Endothelial cell of umbilical vein (primary cell): ENCODE results near the gene CD2AP. TPM values are rescaled to one million over a fixed set of nuclear protein-coding genes. Genes with fewer than 3 reads are reported as not detected.

Source experiments
- BruUV-seq: library from RNA; stranded (reverse); fragments of 400-500 nt; replicated peaks from 2 replicates; lab custom pipeline; 2021; lab: Mats Ljungman, UMichigan
- CTCF ChIA-PET: fragments of 300-600, 350-600 bp; sonication (Branson Sonifier 250); formaldehyde crosslinking; loops from one replicate; lab custom pipeline; 2021; ENCODE audit warnings: antibody characterized with exemption, inconsistent platforms; lab: Charles Lee
- POLR2A ChIA-PET: fragments of 300-600, 350-600 bp; sonication (Branson Sonifier 250); formaldehyde crosslinking; loops from one replicate; lab custom pipeline; 2021; ENCODE audit warnings: antibody characterized with exemption, inconsistent platforms; lab: Charles Lee
- DNase-seq: peaks from one replicate; pipeline ENCODE4 v3.0.0-alpha.2; 2011; ENCODE audit warnings: low read depth, low spot score
- FAIRE-seq: peaks from 2 replicates; lab custom pipeline; 2011; peaks lifted over from hg19 to GRCh38; lab: Jason Lieb, UNC
- H2AFZ ChIP-seq: 2 replicates; pipeline ENCODE4 v1.6.0; 2012; ENCODE audit warnings: low read depth, low read length, control low read depth, inconsistent platforms
- H3K27ac ChIP-seq: 2 replicates; pipeline ENCODE4 v1.5.1; 2011; ENCODE audit warnings: low read depth, mild to moderate bottlenecking, control low read depth, low read length, moderate library complexity; ENCODE audit not compliant: insufficient read depth
- H3K27me3 ChIP-seq, 2 experiments: 2 replicates each; pipeline versions ENCODE4 v1.6.0 to v1.6.1; 2011; ENCODE audit warnings: low read length in 2 of 2, mixed read lengths in 1 of 2; ENCODE audit not compliant: control insufficient read depth in 2 of 2, insufficient read depth in 2 of 2
- H3K36me3 ChIP-seq, 2 experiments: 2 replicates in 1 of 2; 3 replicates in 1 of 2; pipeline ENCODE4 v1.5.1; 2011; ENCODE audit warnings: low read length in 2 of 2, mild to moderate bottlenecking in 1 of 2, moderate library complexity in 1 of 2; ENCODE audit not compliant: control insufficient read depth in 2 of 2, insufficient read depth in 2 of 2; ENCODE audit errors: extremely low read depth in 1 of 2
- H3K4me1 ChIP-seq: 3 replicates; pipeline ENCODE4 v1.5.1; 2011; ENCODE audit warnings: mild to moderate bottlenecking, low read length; ENCODE audit not compliant: control insufficient read depth, insufficient read depth; ENCODE audit errors: extremely low read depth
- H3K4me2 ChIP-seq: 2 replicates; pipeline ENCODE4 v1.6.1; 2011; ENCODE audit warnings: low read length, control low read depth, mixed read lengths; ENCODE audit not compliant: insufficient read depth
- H3K4me3 ChIP-seq, 3 experiments: fragments of 200-600 bp in 1 of 3; sonication (generic), shearing (Covaris generic) in 1 of 3; replicated peaks in 1 of 3; 2 replicates each; pipeline ENCODE4 v1.5.1; 2011 to 2016; ENCODE audit warnings: control low read depth in 3 of 3, low read length in 3 of 3, mild to moderate bottlenecking in 2 of 3, inconsistent platforms in 1 of 3, low read depth in 1 of 3, moderate library complexity in 1 of 3; ENCODE audit not compliant: insufficient read depth in 1 of 3
- H3K79me2 ChIP-seq: 2 replicates; pipeline ENCODE4 v1.6.0; 2012; ENCODE audit warnings: low read length, inconsistent platforms; ENCODE audit not compliant: control insufficient read depth, insufficient read depth
- H3K9ac ChIP-seq: replicated peaks from 2 replicates; pipeline ENCODE3; 2011; ENCODE audit warnings: low read length, control low read depth; ENCODE audit not compliant: insufficient read depth; ENCODE audit errors: extremely low read depth
- H3K9me1 ChIP-seq: replicated peaks from 3 replicates; pipeline ENCODE4 v1.6.0; 2011; ENCODE audit warnings: mild to moderate bottlenecking, low read length; ENCODE audit not compliant: control insufficient read depth, insufficient read depth; ENCODE audit errors: extremely low read depth
- H3K9me3 ChIP-seq: replicated peaks from 2 replicates; pipeline ENCODE4 v1.5.1; 2012; ENCODE audit warnings: low read length, inconsistent platforms; ENCODE audit not compliant: control insufficient read depth, insufficient read depth
- H4K20me1 ChIP-seq: replicated peaks from 2 replicates; pipeline ENCODE3; 2011; ENCODE audit warnings: mild to moderate bottlenecking, low read length; ENCODE audit not compliant: control insufficient read depth, insufficient read depth; ENCODE audit errors: extremely low read depth
- CTCF ChIP-seq, 2 donors: IDR thresholded peaks; 1 replicate in 1 of 2; 2 replicates in 1 of 2; pipeline ENCODE4 v1.5.1; 2011; ENCODE audit warnings: low read length in 2 of 2, mild to moderate bottlenecking in 2 of 2, moderate library complexity in 2 of 2, control low read depth in 1 of 2, inconsistent platforms in 1 of 2, low read depth in 1 of 2; ENCODE audit not compliant: insufficient read depth in 1 of 2; ENCODE audit errors: extremely low read depth in 1 of 2
- EZH2 ChIP-seq: IDR thresholded peaks from 2 replicates; pipeline ENCODE4 v1.6.1; 2012; ENCODE audit warnings: borderline replicate concordance, low read depth, mild to moderate bottlenecking, moderate library complexity, low read length, inconsistent platforms; ENCODE audit not compliant: severe bottlenecking
- FOS ChIP-seq: IDR thresholded peaks from 2 replicates; pipeline ENCODE4 v1.6.1; 2011; ENCODE audit warnings: mild to moderate bottlenecking, low read length, moderate library complexity, borderline replicate concordance; ENCODE audit not compliant: insufficient read depth
- GATA2 ChIP-seq: IDR thresholded peaks from 2 replicates; pipeline ENCODE4 v1.7.0; 2011; ENCODE audit warnings: low read depth, mild to moderate bottlenecking, moderate library complexity, mixed read lengths, low read length; ENCODE audit not compliant: insufficient read length, insufficient read depth
- JUN ChIP-seq: IDR thresholded peaks from 2 replicates; pipeline ENCODE4 v1.6.1; 2011; ENCODE audit warnings: borderline replicate concordance, low read depth; ENCODE audit not compliant: insufficient read length, insufficient read depth
- MYC ChIP-seq: IDR thresholded peaks from one replicate; pipeline ENCODE4 v1.6.1; 2011; ENCODE audit warnings: mild to moderate bottlenecking, low read depth, low read length
- POLR2A ChIP-seq: IDR thresholded peaks from 2 replicates; pipeline ENCODE4 v1.6.1; 2012; ENCODE audit warnings: low read depth, mild to moderate bottlenecking, control low read depth, low read length
- POLR2AphosphoS5 ChIP-seq: IDR thresholded peaks from 2 replicates; pipeline ENCODE4 v1.6.1; 2012; ENCODE audit warnings: low read depth, mild to moderate bottlenecking, control low read depth, low read length, moderate library complexity; ENCODE audit not compliant: insufficient read depth
- dilution Hi-C: fragments of 300-500 bp; cut with MboI; formaldehyde crosslinking; loops from one replicate; pipeline ENCODE4 v1.15.0; 2019; ENCODE audit warnings: low sequenced_read_pairs; ENCODE audit not compliant: extremely low pct_ligation_motif_present
- intact Hi-C: fragments of 100-400 bp; cut with micrococcal nuclease; formaldehyde crosslinking; loops from one replicate; pipeline ENCODE4 v1.10.0; 2022
- polyA plus RNA-seq, 4 experiments: library from polyadenylated mRNA; depleted of rRNA in 3 of 4; stranded (reverse) in 3 of 4; unstranded in 1 of 4; fragments of >200 nt; gene quantifications; 2 replicates each; pipeline versions ENCODE4 v1.2.1 to v1.2.3, GENCODE V29; 2011 to 2012; ENCODE audit warnings: missing spikeins in 1 of 4
- total RNA-seq: library from RNA; stranded (reverse); gene quantifications from 2 replicates; pipeline ENCODE4 v1.2.3, GENCODE V29; 2021
- TF ChIP-seq, protein P1 (sequence below): IDR thresholded peaks from 2 replicates; pipeline ENCODE4 v1.6.1; 2011; ENCODE audit not compliant: insufficient read depth, insufficient read length

CD2AP gene
- total and polyA plus RNA-seq, 2 donors (not counting 3 experiments of a cell fraction or from before 2014, with no cell fraction given), result 4.2 to 39.8 TPM

DNA sequence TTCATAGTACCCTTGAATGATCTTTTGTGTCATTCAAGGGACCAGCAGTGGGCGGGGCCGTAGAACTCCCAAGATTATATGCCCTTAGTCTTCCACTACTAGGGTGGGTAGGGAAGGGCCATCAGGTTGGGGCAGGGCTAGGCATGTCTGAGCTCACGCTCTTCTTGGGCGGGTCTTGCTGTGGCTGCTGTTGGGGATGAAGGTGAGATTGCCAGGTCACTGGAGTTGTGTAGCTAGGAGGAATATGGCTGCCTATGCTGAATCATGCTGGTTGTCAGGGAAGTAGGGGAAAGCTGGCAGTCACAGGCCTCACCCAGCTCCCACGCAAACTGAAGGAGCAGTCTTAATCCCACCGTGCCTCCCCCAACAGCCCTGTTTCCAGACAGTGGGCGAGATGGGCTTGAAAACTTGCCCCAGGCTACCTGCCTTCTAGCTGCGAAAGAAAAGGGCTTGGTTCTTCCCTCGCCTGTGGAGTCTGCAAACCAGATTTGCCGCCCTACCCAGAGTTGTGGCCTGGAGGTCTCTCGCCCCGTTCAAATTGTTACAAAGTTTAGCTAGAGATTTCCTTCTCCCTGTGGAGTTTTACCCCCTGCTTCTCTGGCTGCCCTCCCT, 144.4 kb downstream of the CD2AP start:
- intact Hi-C loops, result no loop called here
- H3K27me3 ChIP-seq, result no peaks in the 10 kb centered on the region
- H3K4me2 ChIP-seq, result no peak overlapping the region
- BruUV-seq, result no TSS peak
- H3K79me2 ChIP-seq, result no peaks in the 10 kb centered on the region
- H3K9ac ChIP-seq, result no peak overlapping the region
- TF ChIP-seq POLR2A, result no peak
- no peak for TF ChIP-seq GATA2
- TF ChIP-seq JUN, result no peak
- no peak for TF ChIP-seq POLR2AphosphoS5
- TF ChIP-seq FOS, result no peak
- no peak for TF ChIP-seq CTCF (IDR thresholded peaks at IDR 0.05; ENCODE audit: extremely low read depth in 1 of 2, insufficient read depth in 1 of 2, low read depth in 1 of 2, low read length in 2 of 2)
- TF ChIP-seq EZH2, result no peak
- TF ChIP-seq, protein P1, sequence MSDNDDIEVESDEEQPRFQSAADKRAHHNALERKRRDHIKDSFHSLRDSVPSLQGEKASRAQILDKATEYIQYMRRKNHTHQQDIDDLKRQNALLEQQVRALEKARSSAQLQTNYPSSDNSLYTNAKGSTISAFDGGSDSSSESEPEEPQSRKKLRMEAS, result no peak
- TF ChIP-seq MYC, result no peak
- no peak overlapping the region for H2AFZ ChIP-seq
- no peaks in the 10 kb centered on the region for H3K9me1 ChIP-seq
- peaks cover 0 to 4% of the 10 kb centered on the region in 2 experiments for H3K36me3 ChIP-seq
- FAIRE-seq (no peak), DNase-seq (no peak)
- H3K27ac ChIP-seq, result no peak overlapping the region
- ChIA-PET POLR2A (no interaction called here), CTCF (interaction anchor here (1.9 kb wide), 1 partner anchor 9 kb away, joined by 10 read pairs; no protein-coding TSS in a partner anchor)
- H3K4me1 ChIP-seq, result no peaks in the 10 kb centered on the region
- no peaks in the 10 kb centered on the region for H3K9me3 ChIP-seq
- dilution Hi-C loops, result no loop called here
- no peaks in the 10 kb centered on the region for H4K20me1 ChIP-seq
- H3K4me3 ChIP-seq, result no peak overlapping the region
